ENCODE results near the gene JAGN1.
"Not testable (repeated sequence)": the region's sequence is repeated elsewhere in the genome, so short reads cannot be mapped to it uniquely, and the experiment has no call there.

Gene JAGN1

GRCh38 chr3:9890249-9891071, at the start of gene JAGN1:
JAGN1 (plus strand) TSS chr3:9890610; CDS start chr3:9890723, 113 bp downstream.
- peak; percentile 87 for DNase-seq (ENCODE audit: low spot score)

DNA sequence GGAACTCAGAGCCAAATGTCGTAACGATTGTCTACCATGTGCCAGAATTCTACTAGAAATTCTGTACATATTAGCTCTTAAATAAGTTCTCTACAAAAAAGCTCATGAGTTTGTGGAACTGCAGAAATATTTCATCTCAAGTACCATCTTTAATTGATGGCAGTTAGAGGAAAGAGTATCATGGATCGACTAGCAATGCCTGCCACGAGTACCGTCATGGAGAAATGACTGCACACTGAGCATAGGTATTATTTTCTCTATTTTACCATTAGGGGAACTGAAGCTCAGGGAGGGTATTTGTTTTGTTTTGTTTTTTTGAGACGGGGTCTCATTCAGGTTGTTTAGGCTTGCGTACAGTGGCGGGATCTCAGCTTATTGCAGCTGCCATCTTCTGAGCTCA, 49.4 kb upstream of the JAGN1 start:
- no peak for DNase-seq (ENCODE audit: low spot score)

DNA sequence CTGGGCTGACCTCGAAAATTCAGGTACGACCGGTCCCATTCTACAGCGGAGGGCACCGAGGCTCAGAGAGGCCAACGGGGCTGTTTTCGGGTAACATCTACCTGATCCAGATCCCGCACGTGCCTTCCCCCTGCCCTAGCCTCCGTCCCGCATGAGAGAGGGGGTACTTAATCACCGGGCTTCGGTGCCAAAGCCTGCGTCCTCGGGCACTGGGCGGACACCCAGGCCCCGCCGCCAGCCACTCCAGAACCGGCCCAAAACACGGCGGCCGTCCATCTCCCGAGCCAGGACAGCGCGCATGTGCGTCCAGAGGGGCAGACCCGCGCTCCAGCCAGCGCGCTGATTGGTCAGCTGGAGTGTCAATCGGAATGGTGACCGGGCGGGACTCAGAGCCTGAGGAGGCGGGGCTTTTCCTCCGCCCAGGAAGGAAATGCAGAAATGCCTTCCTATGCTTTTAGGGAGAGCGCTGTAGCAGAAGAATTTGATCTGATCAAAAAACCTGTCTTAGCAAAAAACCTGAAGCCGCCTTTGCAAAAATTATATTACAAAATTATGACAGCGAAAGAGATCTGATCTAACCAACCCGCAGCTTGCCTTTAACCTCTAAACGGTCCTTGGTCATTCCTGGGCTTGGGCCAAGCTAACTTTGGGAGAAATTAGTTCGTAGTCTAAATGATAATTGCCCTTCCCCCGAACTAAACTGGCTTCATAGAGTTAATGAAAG, 46.5 kb upstream of the JAGN1 start, which contains the start of gene RPUSD3:
Gene RPUSD3 (minus strand): TSS at position 294 of the 724 bp plus-strand sequence. CDS start 18 bp downstream, at position 276.
- DNase-seq (ENCODE audit: low spot score), result peak; percentile 93

- DNase-seq (ENCODE audit: low spot score), result no peak
These were observed 44.2 kb upstream of the JAGN1 start for GRCh38 chr3:9846231-9846630.

DNA sequence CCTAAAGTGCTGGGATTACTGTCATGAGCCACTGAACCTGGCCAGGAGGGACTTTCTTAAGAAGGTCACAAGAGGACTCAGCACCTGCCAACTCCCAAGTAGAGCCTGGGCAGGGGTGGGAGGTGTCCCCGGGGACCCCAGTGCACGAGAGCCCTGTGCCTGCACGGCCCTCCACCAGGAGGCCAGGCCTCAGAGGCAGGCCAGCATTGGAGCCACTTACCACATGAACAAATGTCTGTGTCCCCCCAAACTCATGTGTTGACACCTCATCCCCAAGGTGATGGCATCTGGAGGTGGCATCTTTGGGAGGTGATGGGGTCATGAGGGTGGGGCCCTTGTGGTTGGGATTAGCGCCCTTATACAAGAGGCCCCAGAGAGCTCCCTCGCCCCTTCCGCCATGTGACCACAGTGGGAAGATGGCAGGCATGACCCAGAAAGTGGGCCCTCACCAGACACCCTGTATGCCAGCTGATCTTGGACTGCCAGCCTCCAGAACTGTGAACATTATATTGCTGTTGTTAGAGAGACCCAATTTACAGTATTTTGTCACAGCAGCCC, 43.4 kb upstream of the JAGN1 start:
- no peak for DNase-seq (ENCODE audit: low spot score)

- DNase-seq (ENCODE audit: low spot score), result not testable (repeated sequence)
These were observed 42.5 kb upstream of the JAGN1 start for GRCh38 chr3:9847870-9848269.

GRCh38 chr3:9848860-9849259, 41.5 kb upstream of the JAGN1 start:
- DNase-seq (ENCODE audit: low spot score), result peak; percentile 26

DNA sequence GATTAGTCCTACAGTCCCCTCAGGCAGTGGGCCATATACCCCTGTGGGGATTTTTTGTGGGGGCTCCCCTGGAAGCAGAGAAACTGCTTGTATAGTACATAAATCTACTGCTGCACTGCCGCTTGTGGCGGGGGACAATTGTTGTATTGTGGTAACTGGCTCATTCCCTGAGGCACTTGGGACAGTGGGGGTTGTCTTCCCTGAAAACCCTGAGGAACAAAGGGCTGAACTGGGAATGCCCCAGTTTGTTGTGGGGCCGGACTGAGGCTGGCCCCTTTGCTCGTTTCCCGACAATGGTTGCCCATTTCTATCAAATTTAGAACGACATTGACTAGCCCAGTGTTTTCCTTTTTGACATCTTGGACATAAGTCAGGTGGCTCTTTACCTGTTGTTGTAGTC, 39.0 kb upstream of the JAGN1 start:
- DNase-seq (ENCODE audit: low spot score), result not testable (repeated sequence)

GRCh38 chr3:9851926-9852325, 38.5 kb upstream of the JAGN1 start:
- DNase-seq (ENCODE audit: low spot score), result not testable (repeated sequence)

DNA sequence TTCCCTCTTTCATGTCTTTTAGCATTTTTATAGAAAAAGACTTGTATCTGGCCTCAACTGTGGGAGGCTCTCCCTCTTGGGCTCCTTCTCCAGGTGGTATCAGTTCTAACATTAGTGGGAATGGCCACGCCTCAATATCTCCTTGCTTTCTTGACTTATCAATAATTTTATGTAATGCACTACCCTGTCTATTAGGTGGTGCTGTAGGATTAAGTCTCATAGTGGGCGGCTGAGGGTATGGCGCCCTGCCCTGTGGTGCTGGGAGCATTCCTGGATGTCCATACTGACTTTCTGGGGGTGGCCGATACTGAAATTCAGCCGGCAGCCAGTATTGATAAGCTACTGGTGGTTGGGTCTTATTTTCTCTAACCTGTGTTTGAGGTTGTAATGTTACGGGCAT, 37.9 kb upstream of the JAGN1 start:
- DNase-seq (ENCODE audit: low spot score), result no peak

DNA sequence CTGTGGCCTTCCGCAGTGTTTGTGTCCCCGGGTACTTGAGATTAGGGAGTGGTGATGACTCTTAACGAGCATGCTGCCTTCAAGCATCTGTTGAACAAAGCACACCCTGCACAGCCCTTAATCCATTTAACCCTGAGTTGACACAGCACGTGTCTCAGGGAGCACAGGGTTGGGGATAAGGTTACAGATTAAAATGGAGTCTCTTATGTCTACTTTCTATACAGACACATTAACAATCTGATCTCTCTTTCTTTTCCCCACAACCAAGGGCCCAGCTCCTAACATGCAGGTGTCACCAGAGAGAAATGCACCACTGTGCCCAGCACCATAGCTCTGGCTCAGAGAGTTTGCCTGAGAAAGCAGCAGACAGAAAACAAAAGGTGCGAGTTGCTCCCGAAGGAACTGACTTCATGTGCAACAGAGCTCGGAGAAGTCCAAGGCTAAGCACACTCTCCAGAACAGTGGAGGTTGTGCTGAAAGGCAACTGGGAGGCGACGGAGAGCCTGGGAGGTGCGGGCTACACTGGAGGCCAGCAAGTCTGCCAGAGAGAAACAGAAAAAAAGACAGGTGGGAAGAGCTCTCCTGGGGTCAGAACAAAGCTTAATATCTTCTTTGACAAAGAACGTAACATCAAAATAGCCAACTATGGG, 36.0 kb upstream of the JAGN1 start:
- DNase-seq (ENCODE audit: low spot score), result not testable (repeated sequence)

GRCh38 chr3:9855594-9855993, 34.8 kb upstream of the JAGN1 start:
- no peak for DNase-seq (ENCODE audit: low spot score)

DNA sequence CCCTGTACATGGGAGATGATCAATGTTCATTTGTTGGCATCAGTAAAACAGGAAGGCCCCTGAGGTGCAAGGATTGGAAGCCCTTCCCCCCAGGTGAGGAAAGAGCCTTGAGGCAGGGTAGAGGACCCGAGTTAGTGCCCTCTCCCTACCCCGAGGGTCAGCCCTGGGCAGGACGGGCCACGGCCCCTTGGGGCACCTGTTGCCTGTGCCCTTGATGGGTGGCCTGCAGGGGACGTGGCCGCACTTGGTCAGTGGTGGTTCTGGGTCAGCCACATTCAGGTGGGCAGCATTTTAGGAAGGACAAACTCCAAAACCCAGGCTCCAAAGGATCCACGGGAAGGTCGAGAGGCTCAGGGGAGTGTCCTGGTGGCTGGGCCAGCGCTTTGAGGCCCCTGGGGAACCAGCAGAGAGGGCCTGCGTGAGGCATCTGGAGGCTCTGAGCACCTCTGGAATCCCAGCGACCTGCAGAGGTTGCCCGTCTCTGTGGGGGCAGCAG, 30.8 kb upstream of the JAGN1 start:
- DNase-seq (ENCODE audit: low spot score), result no peak

- no peak for DNase-seq (ENCODE audit: low spot score)
These were observed 29.2 kb upstream of the JAGN1 start for GRCh38 chr3:9861201-9861600.

DNA sequence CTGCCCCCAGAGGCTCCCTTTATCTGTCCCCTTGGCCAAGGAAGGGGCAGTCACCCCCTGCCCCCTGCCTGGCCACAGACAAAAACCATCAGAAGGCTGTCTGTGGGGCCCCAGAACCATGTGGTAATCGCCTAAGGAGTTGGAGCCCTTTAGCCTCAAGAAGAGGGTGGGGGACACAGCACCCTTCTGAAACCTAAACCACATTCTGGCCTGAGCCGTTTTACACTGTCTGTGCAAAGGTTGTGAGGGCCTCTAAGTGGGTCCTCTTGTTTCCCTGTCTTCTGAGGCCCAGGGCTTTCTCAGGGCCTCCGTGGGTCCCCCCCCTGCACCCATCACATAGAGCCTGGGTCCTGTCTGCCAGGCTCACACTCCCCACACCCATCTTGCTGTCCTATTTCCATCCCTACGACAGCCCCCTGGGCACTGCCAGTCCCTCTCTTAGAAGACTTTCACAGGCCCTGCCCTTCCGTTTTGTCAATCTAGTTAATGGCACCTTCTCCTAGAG, 28.7 kb upstream of the JAGN1 start:
- no peak for DNase-seq (ENCODE audit: low spot score)

DNA sequence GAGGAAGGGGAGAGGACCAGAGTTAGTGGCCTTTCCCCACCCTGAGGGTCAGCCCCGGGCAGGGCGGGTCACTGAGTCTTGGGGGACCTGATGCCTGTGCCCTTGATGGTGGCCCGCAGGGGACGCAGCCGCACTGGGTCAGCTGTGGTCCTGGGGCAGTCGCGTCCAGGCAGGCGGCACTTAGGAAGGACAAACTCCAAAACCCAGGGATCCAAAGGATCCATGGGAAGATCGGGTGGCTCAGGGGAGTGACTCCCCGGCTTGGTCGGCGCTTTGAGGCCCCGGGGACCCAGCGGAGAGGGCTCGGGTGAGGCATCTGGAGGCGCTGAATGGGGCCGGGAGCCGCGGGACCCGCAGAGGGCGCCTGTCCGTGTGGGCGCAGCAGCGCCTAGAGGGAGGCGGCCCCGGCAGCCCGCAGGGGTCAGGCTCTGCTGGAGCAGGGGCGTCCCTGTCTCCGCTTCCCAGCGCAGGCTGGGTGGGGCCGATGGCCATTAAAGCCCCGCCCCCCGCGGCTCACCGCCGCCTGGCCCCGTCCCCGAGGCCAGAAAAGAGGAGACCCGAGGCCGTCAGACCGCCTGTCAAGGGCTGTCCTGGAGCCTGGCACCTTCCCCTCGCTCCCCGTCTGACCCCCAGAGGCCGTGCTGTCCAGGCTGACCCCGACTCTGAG, 27.9 kb upstream of the JAGN1 start:
- peak; percentile 59 for DNase-seq (ENCODE audit: low spot score)

DNA sequence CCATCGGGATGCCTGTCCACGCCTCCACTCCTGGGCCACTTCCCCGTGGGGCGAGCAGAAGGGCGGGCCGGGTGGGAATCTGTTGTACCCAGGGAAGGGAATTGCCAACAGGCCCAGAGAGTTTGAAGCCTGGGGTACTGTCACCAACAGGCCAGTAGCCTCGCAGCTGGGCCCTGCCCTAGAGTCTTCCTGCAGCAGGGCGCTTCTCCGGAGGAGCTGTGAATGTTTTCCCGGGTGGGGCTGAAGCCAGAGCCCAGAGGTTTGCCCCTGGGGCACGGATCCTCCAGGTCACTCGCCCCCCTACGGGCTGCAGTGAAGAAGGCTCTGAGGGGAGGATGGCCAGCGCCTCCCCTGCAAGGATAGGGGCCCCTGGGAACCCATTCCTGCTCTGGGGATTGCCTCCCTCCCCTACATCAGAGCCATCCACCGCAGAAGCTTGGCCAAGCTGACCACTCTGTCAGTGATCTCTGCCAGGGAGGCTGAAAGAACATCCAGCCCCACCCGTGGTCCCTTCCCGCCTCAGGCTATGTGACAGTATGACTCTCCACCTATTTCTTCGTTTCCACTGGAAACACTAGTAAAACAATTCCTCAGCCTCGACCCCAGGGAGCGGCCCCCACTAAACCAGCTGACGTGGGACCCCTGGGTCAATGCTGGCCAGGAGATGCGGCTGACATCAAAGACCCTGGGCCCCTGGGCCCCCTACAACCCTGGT, 27.2 kb upstream of the JAGN1 start:
- no peak for DNase-seq (ENCODE audit: low spot score)

DNA sequence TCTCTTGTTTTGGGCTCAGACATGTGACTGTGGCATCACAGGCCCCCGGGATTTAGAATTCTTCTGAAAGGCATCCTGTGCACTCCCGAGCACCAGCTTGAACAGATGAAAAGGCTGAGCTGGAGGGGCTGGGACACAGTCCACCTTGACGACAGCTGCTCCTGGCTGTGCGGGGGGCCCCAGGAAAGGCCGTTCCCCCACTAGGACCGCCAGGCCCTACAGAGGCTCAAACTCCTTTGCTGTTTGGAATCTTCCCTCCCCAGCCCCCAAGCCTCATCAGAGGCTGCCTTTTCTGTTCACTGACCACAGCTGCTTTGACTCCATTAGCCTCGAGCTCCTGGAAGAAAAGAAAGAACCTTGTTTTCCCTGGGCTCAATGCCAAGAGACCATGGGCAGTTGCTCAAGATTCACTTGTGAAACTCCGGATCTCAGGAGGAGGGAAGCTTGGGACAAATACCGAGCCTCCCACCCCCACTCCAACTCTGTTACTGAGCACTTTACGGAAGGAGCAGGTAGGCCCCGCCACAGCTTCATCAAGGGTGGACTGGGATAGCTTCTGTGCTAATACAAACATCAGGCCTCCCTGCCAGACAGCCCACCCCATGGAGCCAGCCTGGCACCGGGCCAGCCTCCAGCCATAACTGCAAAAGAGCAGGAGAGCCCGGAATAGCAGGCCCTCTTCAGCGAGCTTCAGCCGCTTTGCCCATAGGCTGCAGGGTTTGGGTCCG, 26.0 kb upstream of the JAGN1 start:
- no peak for DNase-seq (ENCODE audit: low spot score)

GRCh38 chr3:9865125-9865637, 25.2 kb upstream of the JAGN1 start:
- not testable (repeated sequence) for DNase-seq (ENCODE audit: low spot score)

DNA sequence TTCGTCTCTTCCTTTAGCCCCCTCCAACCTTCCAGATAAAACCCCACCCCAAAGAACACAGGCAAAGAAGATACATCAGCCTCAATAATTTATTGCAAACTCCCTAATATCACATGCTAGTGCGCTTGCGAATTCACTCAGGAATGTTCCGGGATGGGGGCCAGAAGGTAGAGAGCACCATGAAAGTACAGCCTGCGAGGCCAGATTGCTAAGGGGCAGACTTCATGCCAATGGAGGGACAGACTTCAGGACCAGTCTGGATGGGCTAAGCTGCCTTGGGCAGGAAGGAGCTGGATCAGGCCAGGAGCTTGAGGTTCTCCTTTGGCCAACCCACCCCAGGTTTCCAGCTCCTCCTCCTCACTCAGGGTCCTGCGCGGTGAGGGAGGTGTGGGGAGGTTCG, 23.8 kb upstream of the JAGN1 start:
- DNase-seq (ENCODE audit: low spot score), result no peak
